AML-193 (cell line): Measurements from ENCODE around the gene ERI2.
"Not testable (repeated sequence)": the region's sequence is repeated elsewhere in the genome, so short reads cannot be mapped to it uniquely, and the experiment has no call there.

Source experiments
- DNase-seq, 2 experiments: peaks; one replicate each; lab custom pipeline; 2025; lab: John Stamatoyannopoulos, UW

Gene ERI2

GRCh38 chr16:20814784-20815183, 8.5 kb upstream of the ERI2 start:
- DNase-seq = no peak

GRCh38 chr16:20812510-20812909, 6.2 kb upstream of the ERI2 start:
- no peak for DNase-seq

- no peak for DNase-seq
Observed at GRCh38 chr16:20811889-20812439, 5.7 kb upstream of the ERI2 start.

- DNase-seq = no peak
Observed at GRCh38 chr16:20807862-20808261, 1.6 kb upstream of the ERI2 start.

GRCh38 chr16:20805684-20806167, 546 bp downstream of the ERI2 start:
- DNase-seq = peak in 1 of 2 experiments; percentile 25

GRCh38 chr16:20803561-20804214, 2.6 kb downstream of the ERI2 start:
- DNase-seq = no peak

GRCh38 chr16:20803192-20803560, 3.1 kb downstream of the ERI2 start:
- no peak for DNase-seq

- DNase-seq = no peak
Observed at GRCh38 chr16:20801278-20801677, 5.0 kb downstream of the ERI2 start.

GRCh38 chr16:20799599-20799998, 6.7 kb downstream of the ERI2 start:
- peak; percentile 65 to 69 for DNase-seq

- DNase-seq = no peak
Observed at GRCh38 chr16:20798364-20798763, 7.9 kb downstream of the ERI2 start.

- no peak for DNase-seq
Observed at GRCh38 chr16:20791923-20792612, 14.2 kb downstream of the ERI2 start.

GRCh38 chr16:20789130-20789529, 17.1 kb downstream of the ERI2 start:
- no peak for DNase-seq

GRCh38 chr16:20784204-20784603, 22.1 kb downstream of the ERI2 start:
- DNase-seq = no peak

GRCh38 chr16:20782470-20782869, 23.8 kb downstream of the ERI2 start:
- no peak for DNase-seq

- DNase-seq = peak; percentile 72 to 83
Observed at GRCh38 chr16:20781697-20782096, 24.6 kb downstream of the ERI2 start.

- peak; percentile 70 to 73 for DNase-seq
Observed at GRCh38 chr16:20774703-20775362, 31.4 kb downstream of the ERI2 start.

- DNase-seq = no peak
Observed at GRCh38 chr16:20773679-20774078, 32.6 kb downstream of the ERI2 start.

GRCh38 chr16:20768818-20769217, 37.5 kb downstream of the ERI2 start:
- DNase-seq = no peak

- DNase-seq = no peak
Observed at GRCh38 chr16:20768121-20768520, 38.2 kb downstream of the ERI2 start.

- no peak for DNase-seq
Observed at GRCh38 chr16:20767577-20767976, 38.7 kb downstream of the ERI2 start.

GRCh38 chr16:20766294-20766693, 40.0 kb downstream of the ERI2 start:
- no peak for DNase-seq

GRCh38 chr16:20765732-20766131, 40.5 kb downstream of the ERI2 start:
- DNase-seq = no peak

GRCh38 chr16:20764448-20764847, 41.8 kb downstream of the ERI2 start:
- DNase-seq = not testable (repeated sequence)
